Chondrocyte (in vitro differentiated cells): Measurements from ENCODE around the gene SEL1L3. TPM values are rescaled to one million over a fixed set of nuclear protein-coding genes. Genes with fewer than 3 reads are reported as not detected.

Source experiments
- DNase-seq: peaks from one replicate; pipeline ENCODE4 v3.0.0; 2021; ENCODE audit warnings: mixed read lengths, low spot score
- H3K27ac Mint-ChIP-seq: one replicate; pipeline ENCODE4 v1.8.0; 2021; ENCODE audit warnings: mild to moderate bottlenecking, moderate library complexity, mixed read lengths; ENCODE audit not compliant: unreplicated experiment
- H3K27me3 Mint-ChIP-seq: 2 replicates; pipeline ENCODE4 v1.8.0; 2021; ENCODE audit warnings: low read depth, mixed read lengths
- H3K36me3 Mint-ChIP-seq: 2 replicates; pipeline ENCODE4 v1.8.0; 2021; ENCODE audit warnings: low read depth, mixed read lengths
- H3K4me1 Mint-ChIP-seq: 2 replicates; pipeline ENCODE4 v1.8.0; 2021; ENCODE audit warnings: low read depth, mild to moderate bottlenecking, mixed read lengths
- H3K4me3 Mint-ChIP-seq: one replicate; pipeline ENCODE4 v1.8.0; 2021; ENCODE audit warnings: mild to moderate bottlenecking, moderate library complexity, mixed read lengths; ENCODE audit not compliant: unreplicated experiment
- H3K9me3 Mint-ChIP-seq: 2 replicates; pipeline ENCODE4 v1.8.0; 2021; ENCODE audit warnings: low read depth, mixed read lengths
- total RNA-seq: library from RNA; stranded (reverse); gene quantifications from 3 replicates; pipeline ENCODE4 v1.2.1, GENCODE V29; 2021
- TF ChIP-seq, protein P1 (sequence below): fragments of 200-600 bp; sonication (generic); IDR thresholded peaks from 2 replicates; pipeline ENCODE4 v1.5.0; 2021; ENCODE audit warnings: antibody characterized with exemption, mild to moderate bottlenecking, moderate library complexity

SEL1L3 gene
- total RNA-seq, 1 donor from 2014 or later, result 30.3 TPM

DNA sequence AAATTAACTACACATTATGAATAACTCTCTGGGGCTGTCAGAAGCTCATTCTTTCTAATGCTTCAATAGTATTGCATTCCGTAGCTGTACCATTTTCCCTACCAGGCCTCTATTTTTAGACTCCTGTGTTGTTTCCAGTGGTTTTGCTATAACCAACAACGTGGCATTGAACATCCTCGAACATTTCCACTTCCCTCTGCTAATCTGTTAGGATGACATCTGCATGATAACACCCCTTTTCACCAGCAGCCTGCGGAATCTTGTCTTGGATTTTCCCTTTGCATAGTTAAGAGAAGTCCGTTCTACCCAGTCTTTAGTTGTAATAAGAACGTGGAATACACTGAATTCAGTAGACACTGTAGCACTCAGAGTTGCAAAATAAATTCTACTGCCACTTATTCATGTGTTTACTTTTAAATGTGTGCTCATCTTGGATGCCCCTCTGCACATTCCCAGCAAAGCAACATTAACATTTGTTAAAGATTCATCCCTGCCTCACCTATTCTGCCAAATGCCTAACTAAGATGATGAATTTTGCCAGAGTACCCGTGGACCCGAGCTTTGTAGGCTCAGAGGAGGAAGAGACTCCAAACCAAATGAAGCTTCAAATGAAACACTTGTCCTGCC lies 55.6 kb downstream of the SEL1L3 start:
- peaks cover 9% of the 10 kb centered on the region for H3K4me1 Mint-ChIP-seq
- no peak overlapping the region for H3K27ac Mint-ChIP-seq
- no peak for DNase-seq

DNA sequence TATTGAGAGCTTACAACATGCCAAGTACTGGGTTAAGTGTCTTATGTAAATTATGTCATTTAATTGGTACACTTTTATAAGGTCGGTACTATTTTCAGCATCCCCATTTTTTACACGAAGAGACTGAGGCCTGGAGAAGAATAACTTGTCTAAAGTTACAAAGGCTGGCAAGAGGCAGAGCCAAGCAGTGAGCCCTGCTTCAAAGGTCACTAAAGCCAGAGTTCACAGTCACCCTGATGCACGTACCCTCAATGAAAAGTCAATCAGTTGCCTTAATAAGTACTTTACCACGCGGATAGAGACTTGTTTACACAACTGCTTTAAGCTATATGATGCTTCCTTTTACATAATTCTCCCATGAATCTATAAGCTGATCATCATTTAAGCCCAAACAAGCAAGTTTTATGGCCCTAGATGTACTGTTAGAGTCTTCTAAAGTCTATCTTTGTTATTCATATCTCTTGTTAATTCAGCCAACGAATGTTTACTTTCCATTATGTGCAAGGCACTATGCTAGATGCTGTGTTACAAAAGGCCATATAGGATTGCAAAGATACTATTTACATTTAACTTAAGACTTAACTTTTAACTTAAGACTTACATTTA lies 57.4 kb downstream of the SEL1L3 start:
- TF ChIP-seq, protein P1, sequence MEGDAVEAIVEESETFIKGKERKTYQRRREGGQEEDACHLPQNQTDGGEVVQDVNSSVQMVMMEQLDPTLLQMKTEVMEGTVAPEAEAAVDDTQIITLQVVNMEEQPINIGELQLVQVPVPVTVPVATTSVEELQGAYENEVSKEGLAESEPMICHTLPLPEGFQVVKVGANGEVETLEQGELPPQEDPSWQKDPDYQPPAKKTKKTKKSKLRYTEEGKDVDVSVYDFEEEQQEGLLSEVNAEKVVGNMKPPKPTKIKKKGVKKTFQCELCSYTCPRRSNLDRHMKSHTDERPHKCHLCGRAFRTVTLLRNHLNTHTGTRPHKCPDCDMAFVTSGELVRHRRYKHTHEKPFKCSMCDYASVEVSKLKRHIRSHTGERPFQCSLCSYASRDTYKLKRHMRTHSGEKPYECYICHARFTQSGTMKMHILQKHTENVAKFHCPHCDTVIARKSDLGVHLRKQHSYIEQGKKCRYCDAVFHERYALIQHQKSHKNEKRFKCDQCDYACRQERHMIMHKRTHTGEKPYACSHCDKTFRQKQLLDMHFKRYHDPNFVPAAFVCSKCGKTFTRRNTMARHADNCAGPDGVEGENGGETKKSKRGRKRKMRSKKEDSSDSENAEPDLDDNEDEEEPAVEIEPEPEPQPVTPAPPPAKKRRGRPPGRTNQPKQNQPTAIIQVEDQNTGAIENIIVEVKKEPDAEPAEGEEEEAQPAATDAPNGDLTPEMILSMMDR, result no peak
- no peak for DNase-seq
- Mint-ChIP-seq H3K36me3 (peaks cover 4% of the 10 kb centered on the region), H3K4me1 (peaks cover 3% of the 10 kb centered on the region), H3K27me3 (no peaks in the 10 kb centered on the region), H3K9me3 (no peaks in the 10 kb centered on the region), H3K27ac (no peak overlapping the region), H3K4me3 (no peak overlapping the region)

More for the DNA sequence above, 55.6 kb downstream of the SEL1L3 start:
- Mint-ChIP-seq H3K36me3 (peaks cover 4% of the 10 kb centered on the region), H3K9me3 (no peaks in the 10 kb centered on the region), H3K4me3 (no peak overlapping the region), H3K27me3 (no peaks in the 10 kb centered on the region)
- TF ChIP-seq, protein P1, result no peak

DNA sequence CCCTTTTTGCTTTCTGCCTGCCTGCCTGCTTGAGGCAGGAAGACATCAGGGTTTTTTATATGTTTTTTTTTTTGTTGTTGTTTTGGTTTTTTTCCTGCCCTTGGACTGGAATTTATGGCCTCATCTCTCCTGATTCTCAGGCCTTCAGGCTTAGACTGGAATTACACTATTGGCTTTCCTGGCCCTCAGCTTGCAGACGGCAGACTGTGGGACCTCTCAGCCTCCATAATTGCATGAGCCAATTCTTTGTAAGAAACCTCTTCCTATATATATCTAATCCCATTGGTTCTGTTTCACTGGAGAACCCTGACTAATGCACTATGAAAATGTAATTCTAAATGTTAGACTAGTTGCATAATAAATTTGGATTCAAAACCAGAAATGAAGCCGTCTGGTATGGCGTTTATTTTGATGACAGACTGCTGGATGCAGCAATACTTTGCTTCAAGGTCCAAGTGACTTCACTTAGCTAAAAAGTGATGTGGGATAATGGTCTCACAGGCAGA lies 59.0 kb downstream of the SEL1L3 start:
- Mint-ChIP-seq H3K9me3 (no peaks in the 10 kb centered on the region), H3K27me3 (no peaks in the 10 kb centered on the region), H3K4me1 (peaks cover 3% of the 10 kb centered on the region), H3K4me3 (no peak overlapping the region), H3K27ac (no peak overlapping the region), H3K36me3 (peaks cover 9% of the 10 kb centered on the region)
- no peak for DNase-seq
- TF ChIP-seq, protein P1, result no peak

DNA sequence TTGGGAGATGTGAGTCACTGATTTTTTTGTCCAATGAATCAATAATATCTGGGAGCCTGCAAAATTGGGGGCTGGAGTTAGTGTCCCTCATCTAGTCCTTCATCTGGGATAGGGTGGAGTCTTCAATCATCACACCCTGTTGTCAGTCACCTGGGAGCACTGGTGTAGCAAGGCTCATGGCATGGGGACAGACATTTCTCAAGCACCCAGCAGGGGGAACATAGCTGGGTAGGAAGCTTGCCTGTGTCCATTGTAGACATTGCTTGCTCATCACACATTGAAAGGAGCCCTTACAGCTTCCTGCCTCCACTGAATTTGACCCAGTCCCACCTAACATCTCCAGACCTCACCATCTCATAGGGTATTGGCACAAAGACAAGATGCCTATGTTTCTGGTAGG lies 61.2 kb downstream of the SEL1L3 start:
- Mint-ChIP-seq H3K27me3 (no peaks in the 10 kb centered on the region), H3K4me3 (no peak overlapping the region), H3K36me3 (peaks cover 11% of the 10 kb centered on the region), H3K4me1 (peaks cover 10% of the 10 kb centered on the region), H3K27ac (no peak overlapping the region), H3K9me3 (no peaks in the 10 kb centered on the region)
- TF ChIP-seq, protein P1, result no peak
- no peak for DNase-seq

DNA sequence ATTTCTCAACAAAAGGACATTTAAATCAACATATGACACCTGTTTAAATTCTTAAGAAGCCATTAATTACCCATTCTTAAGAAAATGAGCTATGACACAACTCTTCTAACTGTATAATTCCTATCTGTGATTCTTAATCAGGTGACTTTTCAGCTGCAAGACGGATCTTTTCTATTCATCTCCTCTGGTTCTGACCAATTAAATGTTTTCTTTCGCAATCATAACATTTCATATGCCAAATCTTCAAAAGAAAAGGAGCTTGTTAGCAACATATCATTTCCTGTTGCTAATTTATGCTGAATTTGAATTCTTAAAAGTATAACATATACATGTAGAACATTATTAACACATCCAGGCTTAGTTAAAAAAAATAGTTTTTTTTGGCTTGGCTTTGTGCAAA lies 62.5 kb downstream of the SEL1L3 start:
- H3K9me3 Mint-ChIP-seq, result no peaks in the 10 kb centered on the region
- no peak overlapping the region for H3K27ac Mint-ChIP-seq
- H3K4me1 Mint-ChIP-seq, result peaks cover 22% of the 10 kb centered on the region

More for the DNA sequence above, 62.5 kb downstream of the SEL1L3 start:
- TF ChIP-seq, protein P1, result no peak
- Mint-ChIP-seq H3K4me3 (no peak overlapping the region), H3K36me3 (peaks cover 11% of the 10 kb centered on the region), H3K27me3 (no peaks in the 10 kb centered on the region)
- no peak for DNase-seq
